ENCODE data around the gene TOGARAM1. TPM values are rescaled to one million over a fixed set of nuclear protein-coding genes. Genes with fewer than 3 reads are reported as not detected.
A peak's percentile ranks its signal among the peaks of the same experiment; 100 is the strongest.

The TOGARAM1 gene
- polyA plus RNA-seq, 1 of the 3 experiments (the other 2 are of a cell fraction): 2.1 TPM

DNA sequence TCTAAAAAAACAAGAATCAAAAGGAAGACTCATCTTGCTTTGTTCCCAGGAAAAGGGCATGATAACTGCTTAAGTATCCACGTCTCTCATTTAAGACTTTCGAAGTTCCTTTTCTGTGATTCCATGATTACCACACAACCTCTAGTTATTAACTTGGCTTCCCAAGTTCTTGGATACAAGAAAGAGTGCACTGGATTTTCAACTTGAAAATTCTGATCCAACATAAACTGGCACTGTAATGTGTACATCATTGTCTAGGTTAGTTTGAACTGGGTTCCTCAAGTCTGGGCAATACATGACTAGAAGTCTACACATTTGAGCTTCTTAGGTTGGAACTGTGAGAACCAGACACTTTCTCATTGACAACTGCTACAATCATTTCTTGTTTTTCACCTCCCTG lies 1.8 kb upstream of the TOGARAM1 start:
- DNase-seq: no peak
- Histone ChIP-seq H3K9ac (peak overlapping the region; percentile 78; the same call in 1 of the 2 replicates), H3K27me3 (ENCODE audit: insufficient read depth) (no peaks in the 10 kb centered on the region), H4K20me1 (ENCODE audit: insufficient read depth) (peaks cover 32% of the 10 kb centered on the region), H3K9me3 (no peaks in the 10 kb centered on the region), H3K27ac (ENCODE audit: low read depth in 2 of 2, low read length in 1 of 2) (peak overlapping the region in 1 of 2 experiments; percentile 86; a peak in 1 of 4 replicates), H2AFZ (ENCODE audit: low read depth) (no peak overlapping the region), H3K4me1 (ENCODE audit: control insufficient read depth in 1 of 2, insufficient read depth in 2 of 2, low read depth in 1 of 2, low read length in 1 of 2) (no peaks in the 10 kb centered on the region; a peak in 2 of 4 replicates), H3K4me3 (ENCODE audit: low read depth in 2 of 2, low read length in 1 of 2) (peak overlapping the region; percentile 73 to 84), H3K79me2 (ENCODE audit: insufficient read depth) (peaks cover 86% of the 10 kb centered on the region), H3F3A (replicated peaks; ENCODE audit: insufficient read depth) (peaks cover 10% of the 10 kb centered on the region), H3K9me2 (no peaks in the 10 kb centered on the region), H3K4me2 (peak overlapping the region; percentile 73), H3K36me3 (replicated peaks in 1 of 2; ENCODE audit: control insufficient read depth in 1 of 2, insufficient read depth in 2 of 2, low read length in 1 of 2) (no peaks in the 10 kb centered on the region)
- CTCF ChIA-PET: no interaction called here
- POLR2A ChIA-PET: no interaction called here
- WGBS (ENCODE audit: low lambda C conversion rate): 13% methylated on average over 2 of the region's 2 CpGs
- TF ChIP-seq, protein P1, sequence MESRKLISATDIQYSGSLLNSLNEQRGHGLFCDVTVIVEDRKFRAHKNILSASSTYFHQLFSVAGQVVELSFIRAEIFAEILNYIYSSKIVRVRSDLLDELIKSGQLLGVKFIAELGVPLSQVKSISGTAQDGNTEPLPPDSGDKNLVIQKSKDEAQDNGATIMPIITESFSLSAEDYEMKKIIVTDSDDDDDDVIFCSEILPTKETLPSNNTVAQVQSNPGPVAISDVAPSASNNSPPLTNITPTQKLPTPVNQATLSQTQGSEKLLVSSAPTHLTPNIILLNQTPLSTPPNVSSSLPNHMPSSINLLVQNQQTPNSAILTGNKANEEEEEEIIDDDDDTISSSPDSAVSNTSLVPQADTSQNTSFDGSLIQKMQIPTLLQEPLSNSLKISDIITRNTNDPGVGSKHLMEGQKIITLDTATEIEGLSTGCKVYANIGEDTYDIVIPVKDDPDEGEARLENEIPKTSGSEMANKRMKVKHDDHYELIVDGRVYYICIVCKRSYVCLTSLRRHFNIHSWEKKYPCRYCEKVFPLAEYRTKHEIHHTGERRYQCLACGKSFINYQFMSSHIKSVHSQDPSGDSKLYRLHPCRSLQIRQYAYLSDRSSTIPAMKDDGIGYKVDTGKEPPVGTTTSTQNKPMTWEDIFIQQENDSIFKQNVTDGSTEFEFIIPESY (IDR thresholded peaks at IDR 0.05; ENCODE audit: borderline replicate concordance, low read depth): no peak
- TF ChIP-seq TAF1 (IDR thresholded peaks at IDR 0.05; ENCODE audit: borderline replicate concordance, low read depth, low read length) (no peak), EP300 (IDR thresholded peaks at IDR 0.05; ENCODE audit: borderline replicate concordance in 1 of 2, low read depth in 1 of 2, low read length in 1 of 2) (no peak), JUND (IDR thresholded peaks at IDR 0.05) (no peak), POLR2AphosphoS5 (IDR thresholded peaks at IDR 0.05; ENCODE audit: low read depth, low read length) (no peak), NFIC (IDR thresholded peaks at IDR 0.05; ENCODE audit: borderline replicate concordance) (no peak), FOXM1 (IDR thresholded peaks at IDR 0.05; ENCODE audit: low read depth) (no peak), RAD21 (IDR thresholded peaks at IDR 0.05; ENCODE audit: low read length) (no peak), RCOR1 (IDR thresholded peaks at IDR 0.05; ENCODE audit: low read length) (no peak), MEF2A (IDR thresholded peaks at IDR 0.05; ENCODE audit: borderline replicate concordance, low read depth) (no peak), MXI1 (IDR thresholded peaks at IDR 0.05; ENCODE audit: low read depth, low read length) (no peak)

GRCh38 chr14:44960646-44961045 lies 1.3 kb upstream of the TOGARAM1 start:
- peak overlapping the region; percentile 78; the same call in 1 of the 2 replicates for H3K9ac ChIP-seq
- peaks cover 37% of the 10 kb centered on the region for H4K20me1 ChIP-seq (ENCODE audit: insufficient read depth)
- POLR2A ChIA-PET: no interaction called here
- H3K36me3 ChIP-seq (replicated peaks in 1 of 2; ENCODE audit: control insufficient read depth in 1 of 2, insufficient read depth in 2 of 2, low read length in 1 of 2): no peaks in the 10 kb centered on the region
- peak overlapping the region; percentile 73 for H3K4me2 ChIP-seq
- CTCF ChIA-PET: no interaction called here
- H3K9me2 ChIP-seq: no peaks in the 10 kb centered on the region
- H3K4me3 ChIP-seq (ENCODE audit: low read depth in 2 of 2, low read length in 1 of 2): peak overlapping the region; percentile 73 to 84
- 2% methylated on average over 3 of the region's 3 CpGs for WGBS (ENCODE audit: low lambda C conversion rate)
- TF ChIP-seq RFX5 (IDR thresholded peaks at IDR 0.05; ENCODE audit: low read length) (no peak), MEF2A (IDR thresholded peaks at IDR 0.05; ENCODE audit: borderline replicate concordance, low read depth) (no peak), EP300 (IDR thresholded peaks at IDR 0.05; ENCODE audit: borderline replicate concordance in 1 of 2, low read depth in 1 of 2, low read length in 1 of 2) (no peak), JUND (IDR thresholded peaks at IDR 0.05) (no peak), SMC3 (IDR thresholded peaks at IDR 0.05; ENCODE audit: low read depth, low read length) (no peak), TAF1 (IDR thresholded peaks at IDR 0.05; ENCODE audit: borderline replicate concordance, low read depth, low read length) (no peak), GABPA (IDR thresholded peaks at IDR 0.05; ENCODE audit: low read depth) (no peak), FOSL2 (IDR thresholded peaks at IDR 0.05; ENCODE audit: borderline replicate concordance, low read depth) (no peak), ELF1 (IDR thresholded peaks at IDR 0.05) (no peak), EZH2phosphoT487 (IDR thresholded peaks at IDR 0.05; ENCODE audit: borderline replicate concordance, low read depth) (no peak), RXRA (IDR thresholded peaks at IDR 0.05; ENCODE audit: borderline replicate concordance, low read depth) (no peak), POLR2AphosphoS5 (IDR thresholded peaks at IDR 0.05; ENCODE audit: low read depth, low read length) (no peak)
- TF ChIP-seq, protein P2, sequence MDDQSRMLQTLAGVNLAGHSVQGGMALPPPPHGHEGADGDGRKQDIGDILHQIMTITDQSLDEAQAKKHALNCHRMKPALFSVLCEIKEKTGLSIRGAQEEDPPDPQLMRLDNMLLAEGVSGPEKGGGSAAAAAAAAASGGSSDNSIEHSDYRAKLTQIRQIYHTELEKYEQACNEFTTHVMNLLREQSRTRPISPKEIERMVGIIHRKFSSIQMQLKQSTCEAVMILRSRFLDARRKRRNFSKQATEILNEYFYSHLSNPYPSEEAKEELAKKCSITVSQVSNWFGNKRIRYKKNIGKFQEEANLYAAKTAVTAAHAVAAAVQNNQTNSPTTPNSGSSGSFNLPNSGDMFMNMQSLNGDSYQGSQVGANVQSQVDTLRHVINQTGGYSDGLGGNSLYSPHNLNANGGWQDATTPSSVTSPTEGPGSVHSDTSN (IDR thresholded peaks at IDR 0.05): no peak
- peak overlapping the region; percentile 86 to 90 for H3K27ac ChIP-seq (ENCODE audit: low read depth in 2 of 2, low read length in 1 of 2)
- H3K79me2 ChIP-seq (ENCODE audit: insufficient read depth): peaks cover 86% of the 10 kb centered on the region
- DNase-seq: no peak
- peaks cover 10% of the 10 kb centered on the region for H3F3A ChIP-seq (replicated peaks; ENCODE audit: insufficient read depth)
- no peaks in the 10 kb centered on the region; a peak in 2 of 4 replicates for H3K4me1 ChIP-seq (ENCODE audit: control insufficient read depth in 1 of 2, insufficient read depth in 2 of 2, low read depth in 1 of 2, low read length in 1 of 2)
- H3K27me3 ChIP-seq (ENCODE audit: insufficient read depth): no peaks in the 10 kb centered on the region
- H2AFZ ChIP-seq (ENCODE audit: low read depth): peak overlapping the region; percentile 65; the same call in 1 of the 2 replicates
- H3K9me3 ChIP-seq: no peaks in the 10 kb centered on the region
